Measurements from ENCODE around the gene SKAP1.

Gene SKAP1

DNA sequence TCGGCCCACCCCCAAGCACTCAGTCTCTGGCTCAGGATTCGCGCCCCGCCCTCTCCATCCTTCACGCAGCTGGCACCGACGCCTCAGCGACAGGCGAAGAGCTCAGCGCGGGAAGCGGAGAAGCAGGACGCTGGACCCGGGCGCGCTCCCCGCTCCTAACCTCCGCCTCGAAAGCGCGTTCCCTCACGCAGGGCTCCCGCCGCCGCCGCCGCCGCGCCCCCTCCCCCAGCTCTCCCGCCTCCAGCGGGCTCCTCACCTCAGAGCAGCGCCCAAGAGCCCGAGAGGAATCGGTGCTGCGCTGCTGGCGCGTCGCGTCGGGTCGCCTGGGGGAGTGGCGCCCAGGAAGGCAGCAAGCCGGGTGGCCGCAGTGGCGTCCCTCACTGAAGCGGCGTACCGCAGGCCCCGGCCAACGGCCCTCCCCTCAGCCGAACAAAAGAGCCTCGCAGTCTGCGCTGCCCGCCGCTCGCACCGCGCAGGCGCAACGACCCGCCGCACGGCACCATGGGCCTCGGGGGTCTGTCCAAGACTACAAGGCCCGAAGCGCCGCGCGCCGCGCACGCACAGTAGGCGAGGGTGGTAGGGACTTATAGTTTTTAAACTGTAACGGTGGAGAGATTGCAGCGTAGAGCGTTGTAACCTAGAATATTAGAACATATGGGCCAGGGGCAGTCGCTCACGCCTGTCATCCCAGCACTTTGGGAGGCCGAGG is 328.8 kb downstream of the SKAP1 start, which contains the start of gene CBX1:
Gene CBX1 (minus strand): TSS at position 467 of the 709 bp plus-strand sequence. CDS start 24,474 bp downstream, outside the sequence.
- DNase-seq: peak; percentile 94 to 96 (median 95)

DNA sequence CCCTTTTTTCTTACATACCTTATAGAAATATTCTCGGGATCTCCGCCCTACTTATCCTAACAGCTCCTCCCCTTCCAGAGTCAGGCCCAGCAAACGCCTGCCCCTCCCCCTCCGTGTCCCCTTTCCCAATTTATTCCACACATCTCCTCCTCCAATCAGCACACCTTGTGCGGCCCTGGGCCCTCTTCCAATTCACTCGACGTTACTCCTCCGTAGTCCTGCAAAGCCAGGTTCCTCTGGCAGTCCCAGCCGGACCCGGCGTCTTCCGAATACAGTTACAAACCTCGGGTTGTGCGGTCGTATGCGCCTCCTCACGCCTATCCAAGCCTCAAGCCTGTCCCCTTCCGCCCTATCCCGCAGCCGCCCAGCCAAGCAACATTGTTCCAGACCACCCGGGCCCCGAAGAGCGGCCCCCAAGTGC is 329.4 kb downstream of the SKAP1 start:
- DNase-seq: peak; percentile 23 to 34 (median 31)

DNA sequence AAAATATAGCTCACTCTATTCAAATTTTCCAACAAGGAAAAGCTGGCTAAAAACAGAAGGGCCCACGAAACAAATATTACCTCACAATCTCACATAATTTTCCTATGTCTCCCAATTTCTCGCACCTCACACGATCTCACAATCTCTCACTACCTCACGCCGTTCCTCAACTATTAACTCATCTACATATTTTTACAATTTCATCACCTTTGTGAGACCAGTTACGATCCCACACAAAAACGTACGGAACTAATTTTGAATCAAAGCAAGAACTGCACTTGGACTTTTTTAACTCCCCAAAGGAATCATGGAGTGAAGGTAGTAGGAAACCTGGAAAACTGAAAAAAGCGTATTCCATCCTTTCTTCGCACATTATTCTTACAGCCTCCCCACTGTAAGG is 329.9 kb downstream of the SKAP1 start:
- DNase-seq: no peak

DNA sequence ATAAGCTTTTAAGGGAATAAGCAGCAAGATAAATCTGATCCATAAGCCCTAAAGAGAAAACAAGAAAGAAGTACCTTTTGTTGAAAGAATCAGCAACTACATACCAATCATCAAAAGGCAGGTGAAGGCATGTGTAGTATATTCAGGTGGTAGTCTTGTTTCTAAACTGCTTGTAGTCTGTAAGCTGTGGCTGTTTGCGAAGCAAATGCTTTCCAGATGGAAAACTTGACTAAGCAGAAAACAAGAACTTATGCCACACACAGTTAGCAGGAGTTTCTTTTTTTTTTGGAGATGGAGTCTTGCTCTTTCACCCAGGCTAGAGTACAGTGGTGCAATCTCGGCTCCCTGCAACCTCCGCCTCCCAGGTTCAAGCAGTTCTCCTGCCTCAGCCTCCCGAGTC is 334.4 kb downstream of the SKAP1 start:
- DNase-seq: no peak

DNA sequence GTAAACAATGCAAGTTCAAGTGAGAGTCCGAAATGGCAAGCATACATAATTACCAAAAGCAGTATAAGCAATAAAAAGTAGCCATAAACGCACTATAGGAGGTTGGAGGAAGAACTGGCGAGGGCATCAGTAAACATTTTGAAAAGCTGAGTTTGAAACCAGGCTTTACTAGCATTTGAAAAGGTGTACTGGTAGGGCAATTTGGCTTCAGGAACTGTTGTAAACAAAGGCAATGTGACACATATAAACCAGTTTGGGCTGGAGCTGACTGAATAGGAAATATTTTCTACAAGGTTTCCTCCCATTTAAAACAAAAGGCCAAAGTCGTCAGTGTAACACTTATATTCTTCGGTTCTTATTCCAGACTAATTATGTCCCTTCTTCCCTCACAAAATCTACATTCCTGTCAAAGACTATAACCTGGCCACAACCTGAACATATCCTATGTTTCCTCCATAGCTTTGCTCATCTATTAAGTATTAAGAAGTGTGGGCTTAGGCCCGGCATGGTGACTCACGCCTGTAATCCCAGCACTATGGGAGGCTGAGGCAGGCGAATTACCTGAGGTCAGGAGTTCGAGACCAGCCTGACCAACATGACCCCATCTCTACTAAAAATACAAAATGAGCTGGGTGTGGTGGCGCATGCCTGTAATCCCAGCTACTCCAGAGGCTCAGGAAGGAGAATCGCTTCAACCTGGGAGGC is 336.5 kb downstream of the SKAP1 start:
- no peak for DNase-seq

DNA sequence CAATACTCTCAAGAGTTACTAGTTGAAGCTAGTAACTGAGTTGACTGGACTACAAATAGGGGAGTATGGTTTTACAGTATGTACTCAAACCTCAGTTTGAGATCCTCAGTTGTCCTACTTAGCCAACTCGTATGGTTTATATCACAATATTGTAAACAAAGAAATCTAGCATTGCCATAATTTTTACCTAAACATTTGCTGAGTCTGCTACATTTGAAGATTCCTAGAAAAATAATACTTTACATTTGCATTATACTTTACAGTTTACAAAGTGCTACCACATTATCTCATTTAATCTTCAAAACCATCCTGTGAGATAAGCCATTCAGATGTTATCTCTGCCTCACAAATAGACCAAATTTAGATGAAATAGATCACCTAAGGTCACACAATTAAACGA is 345.1 kb downstream of the SKAP1 start:
- DNase-seq: no peak

Measured in suppressor macrophage treated with lipopolysaccharide for 1 hour (primary cell).